HG02759 (cell line): ENCODE results near the gene SS18L1.

Source experiments
- ATAC-seq: cut with Tn5 transposase; IDR thresholded peaks from one replicate; pipeline ENCODE4 v1.9.1; 2021; ENCODE audit warnings: mild to moderate bottlenecking, moderate library complexity; ENCODE audit not compliant: unreplicated experiment

SS18L1 gene

DNA sequence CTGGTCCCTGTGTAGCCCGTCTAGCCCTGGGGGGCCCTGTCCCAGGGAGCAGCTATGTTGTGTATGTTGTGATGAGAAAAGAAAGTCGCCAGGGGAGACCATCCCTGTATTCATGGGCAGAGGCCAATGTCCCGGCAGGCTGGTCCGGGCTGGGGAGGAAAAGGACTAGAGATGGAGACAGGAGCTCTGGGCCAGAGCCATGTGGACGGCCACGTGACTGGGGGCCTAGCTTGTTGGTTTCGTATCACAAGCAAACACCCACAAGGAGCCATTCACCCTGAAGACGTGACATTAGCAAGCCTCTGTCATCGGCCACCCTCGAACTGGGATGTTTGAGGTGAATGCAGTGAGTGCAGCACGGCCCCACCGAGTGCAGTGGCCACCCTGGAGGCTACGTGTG is 79.4 kb downstream of the SS18L1 start:
- ATAC-seq: no peak

DNA sequence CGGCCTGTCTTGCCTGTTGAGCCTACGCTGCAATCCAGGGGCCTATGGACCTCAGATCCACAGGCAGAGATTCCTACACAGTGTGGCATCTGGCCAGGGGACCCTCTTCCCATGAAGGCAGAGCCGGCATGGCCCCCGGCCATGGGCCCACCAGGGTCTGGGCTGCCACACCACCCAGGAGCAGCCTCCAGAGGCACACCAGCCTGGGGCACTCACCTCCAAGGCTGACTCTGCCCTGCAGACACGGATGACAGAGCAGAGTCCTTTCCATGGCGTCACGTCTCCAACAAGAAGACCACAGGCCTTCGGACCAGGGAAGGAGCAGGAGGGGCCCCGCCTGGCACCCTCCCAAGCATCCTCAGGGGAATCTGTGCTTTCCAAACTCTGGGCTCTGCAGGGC is 80.0 kb downstream of the SS18L1 start:
- ATAC-seq: no peak

DNA sequence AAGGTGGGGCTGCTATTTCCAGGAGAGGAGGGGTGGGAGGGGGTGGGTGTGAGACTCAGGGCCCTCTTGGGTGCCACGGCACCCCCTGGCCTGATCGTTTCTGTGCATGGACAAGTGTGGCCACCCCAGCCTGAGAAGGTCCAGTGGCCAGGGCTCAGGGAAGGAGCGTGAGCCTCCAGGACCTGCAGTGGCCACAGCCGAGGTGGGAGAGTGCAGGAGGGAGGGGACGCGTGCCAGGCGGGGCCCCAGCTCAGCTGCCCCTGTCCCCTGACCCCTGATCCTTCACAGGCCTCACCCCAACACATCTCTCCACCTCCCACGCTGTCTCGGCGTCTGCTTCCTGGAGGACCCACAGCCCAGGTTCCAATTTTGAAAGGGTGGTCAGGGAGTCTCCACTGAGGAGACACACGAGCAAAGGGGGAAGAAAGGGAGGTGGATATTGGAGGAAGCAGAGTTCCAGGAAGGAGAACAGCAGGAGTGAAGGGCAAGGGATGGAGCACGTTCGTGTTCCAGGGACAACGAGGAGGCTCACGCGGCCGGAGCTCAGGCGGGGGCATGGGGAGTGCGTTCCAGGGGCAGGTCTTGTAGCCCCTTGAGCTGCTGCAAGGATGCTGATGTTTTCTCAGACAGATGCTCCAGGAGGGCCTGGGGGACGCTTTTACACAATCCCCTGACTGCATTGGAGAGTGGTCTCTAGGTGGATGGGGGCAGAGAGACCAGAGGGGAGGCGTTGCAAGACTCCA is 80.7 kb downstream of the SS18L1 start:
- ATAC-seq: no peak

DNA sequence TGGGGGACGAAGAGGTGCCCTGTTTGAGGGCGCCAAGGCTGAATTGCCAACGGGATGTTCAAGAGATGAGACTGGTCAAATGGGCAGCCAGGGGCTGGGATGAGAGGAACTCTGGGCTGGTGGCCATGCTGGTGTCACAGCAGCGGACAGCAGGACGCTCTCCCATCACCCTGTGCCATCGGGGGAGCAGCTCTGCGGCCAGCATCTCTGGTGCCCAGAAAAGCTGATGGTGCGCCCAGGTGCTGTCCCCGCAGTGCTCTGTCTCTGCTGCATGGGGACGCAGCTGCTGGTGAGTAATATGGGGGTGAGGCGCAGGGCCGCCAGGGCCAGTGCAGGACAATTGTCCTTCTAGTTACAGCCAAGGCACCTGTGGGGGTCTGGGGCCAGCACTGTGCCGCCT is 81.5 kb downstream of the SS18L1 start:
- no peak for ATAC-seq

DNA sequence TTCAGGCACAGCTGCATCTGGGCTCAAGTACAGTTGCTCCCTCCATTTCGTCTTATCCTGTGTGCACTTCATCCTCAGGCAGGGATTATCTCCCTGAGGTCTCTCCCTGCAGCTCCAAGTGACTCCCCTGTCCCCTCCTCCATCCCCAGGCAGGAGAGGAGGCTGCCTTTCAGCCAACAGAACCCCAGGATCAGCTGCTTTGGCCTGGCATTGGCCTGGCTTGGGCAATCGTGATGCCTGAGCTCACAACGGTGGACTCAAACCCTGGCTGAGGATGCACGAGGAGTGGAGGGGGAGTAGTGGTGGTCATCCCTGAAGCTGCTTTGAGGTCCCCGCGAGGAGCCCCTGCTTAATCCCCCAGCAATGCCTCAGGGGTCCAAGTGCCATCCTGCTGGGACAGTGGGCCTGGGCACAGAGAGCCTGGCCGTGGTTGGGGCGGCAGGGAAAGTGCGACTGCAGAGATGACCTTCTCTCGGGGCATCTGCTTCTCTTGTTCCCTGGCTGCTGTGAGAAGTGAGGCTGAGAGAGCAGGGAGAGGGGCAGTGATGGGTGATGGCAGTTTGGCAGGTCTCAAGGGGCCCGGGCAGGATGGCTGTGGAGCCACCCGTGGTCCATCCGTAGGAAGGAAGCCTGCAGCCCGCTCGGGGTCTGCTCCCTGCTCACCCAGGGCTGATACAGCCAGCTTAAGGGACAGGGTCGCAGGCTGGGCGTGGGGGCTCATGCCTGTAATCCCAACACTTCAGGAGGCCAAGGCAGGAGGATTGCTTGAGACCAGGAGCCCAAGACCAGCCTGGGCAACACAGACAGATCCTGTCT is 82.5 kb downstream of the SS18L1 start:
- no peak for ATAC-seq

DNA sequence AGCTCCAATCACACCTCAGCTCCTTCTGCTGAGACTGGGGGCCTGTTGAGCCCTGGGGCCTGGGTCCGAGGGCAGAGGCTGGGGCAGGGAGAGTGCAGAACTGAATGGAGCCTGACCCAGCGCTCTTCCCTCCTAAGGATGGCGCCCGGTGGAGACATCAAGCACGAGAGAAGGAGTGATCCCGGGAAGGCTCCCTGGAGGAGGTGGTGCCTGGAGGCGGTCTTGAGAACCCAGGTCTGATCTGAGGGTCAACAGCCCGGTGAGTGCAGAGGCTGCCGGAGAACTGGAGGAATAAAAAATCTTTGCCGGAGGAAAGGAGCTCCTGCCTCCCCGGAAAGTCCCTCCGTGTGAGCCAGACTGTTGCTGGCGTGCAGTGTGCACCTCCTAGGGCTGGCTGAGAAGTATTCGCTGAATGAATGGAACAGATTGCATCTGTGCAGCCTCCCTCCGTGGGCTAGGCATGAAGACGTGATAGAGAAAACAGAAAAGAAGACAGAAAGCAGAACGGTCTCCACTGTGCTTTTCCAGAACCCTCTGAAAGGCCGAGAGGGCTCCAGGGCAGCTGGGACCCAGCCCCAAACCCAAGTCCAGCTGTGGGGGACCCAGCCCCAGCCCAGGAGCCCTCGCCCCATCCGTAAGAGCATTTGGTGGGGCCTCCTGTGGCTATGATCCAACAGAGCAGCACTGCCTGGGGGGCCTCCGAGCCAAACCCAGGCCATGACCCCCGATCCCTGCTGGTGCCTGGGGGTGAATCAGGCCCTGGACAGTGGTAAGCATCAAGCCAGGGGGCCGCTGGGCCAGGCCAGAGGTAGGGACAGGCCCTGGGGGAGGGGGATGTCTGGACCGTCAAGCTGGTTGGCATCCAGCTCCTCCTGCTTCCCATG is 83.4 kb downstream of the SS18L1 start:
- no peak for ATAC-seq

DNA sequence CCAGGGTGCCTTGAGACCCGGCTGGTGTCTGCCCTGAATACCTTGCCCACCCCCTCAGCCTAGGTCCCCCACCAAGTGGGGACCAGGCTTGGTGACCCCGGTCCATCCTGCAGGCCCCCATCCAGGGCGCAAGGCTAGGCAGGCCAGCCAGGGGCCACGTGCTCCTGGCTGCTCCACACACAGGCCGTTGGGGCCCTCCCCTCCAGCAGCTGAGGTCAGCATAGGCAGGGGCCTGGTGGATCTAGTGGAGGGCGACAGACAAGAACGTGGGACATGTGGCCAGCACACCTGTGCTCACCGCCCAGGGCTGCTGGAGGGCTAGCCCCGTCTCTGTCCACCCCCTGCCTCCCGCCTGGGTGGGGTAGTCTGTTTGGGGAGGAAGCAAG is 84.0 kb downstream of the SS18L1 start:
- no peak for ATAC-seq

DNA sequence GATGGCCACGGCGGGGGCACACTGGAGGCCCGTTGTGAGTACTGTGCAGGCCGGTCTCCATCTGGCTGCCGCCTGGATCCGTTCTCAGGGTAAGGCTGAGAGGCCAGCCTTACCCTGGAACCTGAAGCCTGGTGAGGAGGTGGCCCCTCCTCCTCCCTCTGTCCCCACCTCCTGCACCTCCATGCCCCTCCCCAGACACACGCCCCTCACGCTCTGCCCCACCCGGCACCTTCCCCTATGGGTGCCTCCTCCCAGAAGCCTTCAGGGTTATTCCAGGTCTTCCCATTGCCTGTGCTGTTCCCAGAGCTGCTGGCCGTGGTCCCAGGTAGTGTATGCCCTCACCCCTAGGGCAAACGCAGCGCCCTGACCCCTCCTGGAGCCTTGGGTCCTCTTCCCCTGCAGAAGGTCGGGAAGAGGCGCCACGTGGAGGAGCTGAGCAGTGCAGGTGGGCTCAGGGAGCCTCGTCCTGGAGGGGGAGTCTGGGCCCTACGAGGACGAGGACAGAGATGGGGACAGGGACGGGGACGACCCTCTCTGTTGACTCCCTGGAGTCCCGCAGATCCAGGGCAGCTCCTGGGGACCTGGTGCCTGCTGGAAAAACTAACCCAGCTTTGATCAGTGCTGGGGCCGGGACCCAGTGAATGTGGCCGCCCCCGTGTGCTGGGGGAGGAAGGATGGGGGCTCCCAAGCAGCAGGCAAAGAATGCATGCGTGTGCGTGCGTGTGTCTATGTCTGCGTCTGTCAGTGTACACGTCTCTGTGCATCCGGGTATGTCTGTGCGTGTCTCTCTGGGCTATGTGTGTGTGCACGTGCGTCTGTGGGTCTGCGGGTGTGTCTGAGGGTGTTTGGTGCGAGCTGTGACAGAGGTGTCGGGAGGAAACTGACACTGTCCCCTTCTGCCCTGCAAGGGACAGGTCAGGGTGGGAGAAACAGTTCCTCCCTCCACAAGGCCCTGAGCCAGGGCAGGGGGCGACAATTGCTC is 84.7 kb downstream of the SS18L1 start:
- ATAC-seq: no peak

DNA sequence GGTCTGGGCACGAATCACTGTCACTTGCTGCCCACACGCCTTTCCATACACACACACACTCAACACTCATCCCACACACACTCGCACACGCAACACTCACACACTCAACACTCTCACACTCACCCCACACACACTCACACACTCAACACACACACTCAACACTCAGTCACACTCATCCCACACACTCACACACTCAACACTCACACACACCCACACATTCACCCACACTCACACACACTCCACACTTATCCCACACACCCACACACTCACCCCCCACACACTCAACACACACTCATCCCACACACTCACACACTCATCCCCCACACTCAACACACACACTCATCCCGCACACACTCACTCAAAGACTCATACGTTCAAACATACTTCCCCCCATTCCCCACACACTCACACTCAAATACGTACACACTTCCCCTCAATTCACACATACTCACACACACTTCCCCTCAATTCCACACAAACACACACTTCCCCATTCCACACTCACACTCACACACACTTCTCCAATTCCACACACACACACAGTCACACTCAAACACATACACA is 85.5 kb downstream of the SS18L1 start:
- no peak for ATAC-seq

DNA sequence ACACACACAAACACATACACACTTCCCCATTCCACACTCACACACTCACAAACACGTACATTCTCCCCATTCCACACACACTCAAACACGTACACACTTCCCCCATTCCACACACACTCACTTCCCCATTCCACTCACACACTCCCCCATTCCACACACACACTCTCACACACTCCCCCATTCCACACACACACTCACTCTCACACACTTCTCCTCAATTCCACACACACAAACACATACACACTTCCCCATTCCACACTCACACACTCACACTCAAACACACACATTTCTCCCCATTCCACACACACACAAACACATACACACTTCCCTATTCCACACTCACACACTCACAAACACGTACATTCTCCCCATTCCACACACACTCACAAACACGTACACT is 86.1 kb downstream of the SS18L1 start:
- no peak for ATAC-seq

DNA sequence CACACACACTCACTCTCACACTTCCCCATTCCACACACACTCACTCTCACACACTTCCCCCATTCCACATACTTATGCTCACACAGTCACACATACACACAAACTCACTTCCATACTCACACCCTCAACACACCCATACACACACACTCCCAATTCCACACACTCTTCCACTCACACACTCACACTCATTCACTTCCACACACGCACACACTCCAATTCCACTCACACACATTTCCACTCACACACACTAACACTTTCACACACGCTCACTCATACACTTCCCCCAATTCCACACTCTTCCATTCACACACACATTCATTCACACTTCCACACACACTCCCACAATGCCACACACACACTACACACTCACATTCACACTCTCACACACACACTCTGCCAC is 86.7 kb downstream of the SS18L1 start:
- no peak for ATAC-seq

DNA sequence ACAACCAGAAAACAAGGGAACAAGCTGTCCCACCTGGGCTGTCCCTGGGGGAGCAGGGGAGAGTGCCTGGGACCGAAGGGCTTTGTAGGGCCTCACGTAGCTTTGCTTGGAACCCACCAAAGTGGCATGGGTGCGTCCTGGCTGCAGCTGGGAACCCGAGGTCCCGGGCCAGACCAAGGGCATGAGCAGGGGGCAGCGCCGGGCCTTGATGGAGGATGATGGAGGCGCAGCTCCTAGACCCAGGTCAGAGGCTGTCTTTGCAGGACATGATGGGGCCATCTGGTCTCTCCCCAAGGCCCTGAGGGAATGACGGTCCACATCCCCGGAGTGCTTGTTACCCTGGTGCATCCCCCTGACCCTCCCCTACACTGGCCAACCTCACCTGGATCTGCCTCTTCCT is 87.1 kb downstream of the SS18L1 start:
- no peak for ATAC-seq

DNA sequence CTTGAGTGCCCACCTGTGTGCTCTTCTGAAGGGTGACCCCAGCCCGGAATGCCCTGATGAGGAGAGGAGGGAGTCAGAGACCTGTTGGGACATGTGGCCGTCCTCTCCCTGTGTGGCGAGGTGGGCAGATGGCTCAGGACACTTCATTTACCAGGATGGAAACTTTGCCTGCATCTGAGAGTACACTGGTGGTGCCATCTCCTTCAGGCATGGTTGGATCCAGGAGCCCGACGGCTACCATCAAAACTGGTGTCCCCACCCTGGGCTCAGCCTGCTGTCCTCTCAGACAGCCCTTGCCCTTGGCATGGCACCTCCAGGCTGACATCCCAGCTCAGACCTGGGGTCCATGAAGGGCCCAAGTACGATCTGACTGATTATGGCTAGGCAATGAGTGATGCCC is 87.7 kb downstream of the SS18L1 start:
- no peak for ATAC-seq
